HG03039 (cell line): ENCODE results near the gene CAMKK2.
"Not testable (repeated sequence)": the region's sequence is repeated elsewhere in the genome, so short reads cannot be mapped to it uniquely, and the experiment has no call there.

Experiments
- ATAC-seq: cut with Tn5 transposase; IDR thresholded peaks from one replicate; pipeline ENCODE4 v1.9.1; 2021; ENCODE audit warnings: mild to moderate bottlenecking, moderate library complexity; ENCODE audit not compliant: unreplicated experiment

The CAMKK2 gene

GRCh38 chr12:121299662-121300061 lies 3.2 kb upstream of the CAMKK2 start:
- no peak for ATAC-seq

- ATAC-seq: not testable (repeated sequence)
Measured at GRCh38 chr12:121298411-121298810, 1.9 kb upstream of the CAMKK2 start.

- ATAC-seq: peak; percentile 1
Measured at GRCh38 chr12:121297435-121297991, 1.0 kb upstream of the CAMKK2 start.

DNA sequence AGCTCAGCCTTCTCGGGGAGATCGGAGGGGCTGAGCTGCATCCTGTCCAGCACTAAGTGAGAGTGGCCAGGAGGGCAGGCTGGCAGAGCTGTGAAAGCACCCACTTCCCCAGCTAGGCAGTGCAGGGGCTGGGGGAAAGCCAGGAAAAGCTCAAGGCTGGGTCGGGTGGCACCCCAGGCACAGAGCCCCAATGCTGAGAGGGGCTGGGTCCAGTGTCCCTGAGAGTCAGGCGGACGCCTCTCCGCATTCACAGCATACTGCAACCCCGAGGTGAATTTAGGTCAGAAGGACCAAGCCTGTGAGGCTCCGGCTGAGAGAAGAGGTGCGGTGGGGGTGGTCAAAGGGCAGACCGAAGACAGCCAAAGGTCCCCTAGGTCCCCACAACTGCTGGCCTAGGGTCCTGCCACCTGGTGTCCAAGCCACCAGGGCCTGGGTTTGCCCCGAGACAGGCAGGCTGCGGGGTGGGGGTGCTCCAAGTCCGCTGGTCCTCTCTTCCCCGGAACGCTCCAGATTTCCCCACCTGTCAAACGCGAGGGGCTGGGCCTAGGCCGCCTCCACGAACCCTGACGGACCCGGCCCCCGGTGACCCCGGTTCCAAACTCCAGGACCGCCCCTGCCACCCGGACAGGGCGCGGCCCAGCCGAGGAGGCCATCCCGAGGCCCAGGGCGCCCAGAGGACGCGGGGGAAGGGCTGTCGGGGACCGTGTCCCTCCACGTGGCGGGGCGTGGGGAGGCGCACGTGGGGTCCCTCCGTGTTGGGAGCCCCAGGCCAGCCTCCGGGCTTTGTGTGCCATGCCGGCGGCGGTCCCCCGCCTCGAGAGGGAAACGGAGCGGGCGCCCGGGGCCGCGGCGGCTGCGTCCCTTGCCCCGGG lies 527 bp downstream of the CAMKK2 start:
- peak; percentile 17 for ATAC-seq

- ATAC-seq: no peak
Measured at GRCh38 chr12:121295116-121295745, 1.3 kb downstream of the CAMKK2 start.

- ATAC-seq: no peak
Measured at GRCh38 chr12:121294151-121294889, 2.2 kb downstream of the CAMKK2 start.

- no peak for ATAC-seq
Measured at GRCh38 chr12:121293603-121294002, 2.9 kb downstream of the CAMKK2 start.

DNA sequence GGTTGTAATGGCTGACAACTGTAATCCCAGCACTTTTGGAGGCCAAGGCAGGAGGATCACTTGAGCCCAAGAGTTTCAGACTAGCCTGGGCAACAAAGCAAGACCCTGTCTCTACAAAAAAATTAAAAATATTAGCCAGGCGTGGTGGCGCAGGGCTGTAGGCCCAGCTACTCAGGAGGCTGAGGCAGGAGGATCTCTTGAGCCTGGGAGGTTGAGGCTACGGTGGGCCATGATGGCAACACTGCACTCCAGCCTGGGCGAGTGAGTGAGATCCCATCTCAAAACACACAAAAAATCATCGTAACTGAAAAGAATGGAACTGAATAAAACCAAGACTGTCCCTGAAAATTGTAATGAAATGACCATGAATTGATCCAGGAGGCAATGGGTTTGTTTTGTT lies 6.1 kb downstream of the CAMKK2 start:
- no peak for ATAC-seq

DNA sequence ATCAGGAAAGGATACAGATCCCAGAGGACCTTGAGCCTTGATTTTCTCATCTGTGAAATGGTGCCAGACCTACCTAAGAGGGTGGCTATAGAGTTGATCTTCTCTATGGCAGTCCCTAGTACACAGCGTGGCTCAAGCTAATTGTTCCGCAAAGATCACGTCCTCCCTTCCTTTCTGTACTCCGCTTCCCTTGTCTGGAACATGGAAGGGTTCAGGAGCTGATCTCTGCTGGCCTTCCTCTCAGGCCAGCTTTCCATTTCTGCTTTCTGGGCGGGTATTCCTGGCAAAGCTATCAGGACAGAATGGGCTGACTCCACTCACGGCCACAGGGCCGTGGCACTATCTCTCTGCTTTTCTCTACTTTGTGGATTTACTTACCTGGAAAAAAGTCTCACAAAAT lies 6.5 kb downstream of the CAMKK2 start:
- no peak for ATAC-seq

GRCh38 chr12:121288986-121289385 lies 7.5 kb downstream of the CAMKK2 start:
- no peak for ATAC-seq

DNA sequence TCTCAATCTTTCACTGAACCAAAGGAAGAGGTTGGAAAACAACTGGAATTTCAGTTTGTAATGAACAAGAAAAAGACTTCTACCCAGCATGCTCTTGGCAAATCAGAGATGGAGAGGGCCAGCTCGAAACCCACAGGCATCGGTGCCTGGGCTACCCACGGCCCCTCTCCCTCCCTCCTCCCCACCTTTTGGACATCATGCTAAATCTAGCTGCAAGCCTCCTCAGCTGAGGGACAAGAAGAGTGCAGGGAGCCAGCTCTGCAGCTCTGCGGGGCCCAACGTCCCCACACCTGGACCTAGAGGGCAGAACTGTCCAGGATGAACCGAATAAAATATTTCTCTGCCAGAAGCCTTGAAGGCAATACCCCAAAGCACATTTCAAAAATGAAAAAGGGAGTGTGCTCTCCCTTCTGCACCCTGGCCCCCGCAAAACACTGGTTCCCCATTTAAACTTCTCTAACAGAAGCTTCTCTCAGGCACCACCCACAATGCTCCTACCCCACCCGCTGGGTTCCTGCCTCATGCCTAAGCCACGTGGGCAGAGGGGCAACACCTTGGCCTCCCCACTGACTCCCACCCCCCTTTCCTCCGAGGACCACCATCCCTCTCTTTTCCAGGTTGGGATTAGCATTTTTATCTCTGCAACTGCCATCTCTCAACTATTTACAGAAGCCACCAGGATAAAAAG lies 8.2 kb downstream of the CAMKK2 start:
- ATAC-seq: no peak

DNA sequence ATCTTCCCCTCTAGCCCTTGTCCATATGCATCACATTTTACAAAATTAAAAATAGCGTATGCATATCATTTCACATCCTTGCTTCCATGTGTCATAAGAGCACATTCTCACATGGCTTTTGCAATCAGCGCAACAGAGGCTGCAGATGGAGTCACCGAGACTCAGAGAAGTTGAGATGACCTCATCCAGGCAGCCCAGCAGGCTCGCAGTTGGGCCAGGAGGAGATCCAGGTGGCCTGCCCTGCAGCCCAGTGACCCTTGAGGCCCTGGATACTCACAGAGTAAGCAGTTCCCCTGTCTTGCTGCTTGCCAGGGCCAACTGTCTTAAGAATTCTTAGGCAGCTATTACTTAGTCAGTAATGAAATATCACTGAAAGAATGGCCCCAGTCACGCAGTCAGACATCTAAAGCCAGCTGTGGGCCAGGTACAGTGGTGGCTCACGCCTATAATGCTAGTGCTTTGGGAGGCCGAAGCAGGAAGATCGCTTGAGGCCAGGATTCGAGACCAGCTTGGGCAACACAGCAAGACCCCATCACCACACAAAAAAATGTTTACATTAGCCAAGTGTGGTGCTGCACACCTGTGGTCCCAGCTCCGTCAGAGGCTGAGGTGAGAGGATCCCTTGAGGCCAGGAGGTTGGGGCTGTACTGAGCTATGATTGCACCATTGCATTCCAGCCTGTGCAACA lies 9.1 kb downstream of the CAMKK2 start:
- ATAC-seq: no peak

DNA sequence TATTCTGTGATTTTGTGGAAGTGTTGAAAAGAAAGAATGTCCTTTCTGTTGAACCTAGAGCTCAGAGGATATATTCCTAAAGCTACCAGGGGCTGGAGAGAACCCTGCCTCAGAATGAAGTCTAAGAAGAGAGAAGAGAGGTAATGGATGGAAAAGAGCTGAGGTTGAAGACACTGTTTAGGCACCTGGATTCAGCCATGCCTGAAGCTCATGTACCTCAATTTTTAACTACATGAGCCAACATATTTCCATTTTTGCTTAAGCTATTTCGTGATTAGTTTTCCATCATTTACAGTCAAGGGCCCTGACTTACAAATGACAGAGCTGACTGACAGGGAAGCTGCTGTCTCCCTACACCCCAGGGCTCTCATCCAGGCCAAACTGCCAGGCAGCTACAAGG lies 10.7 kb downstream of the CAMKK2 start:
- ATAC-seq: no peak

DNA sequence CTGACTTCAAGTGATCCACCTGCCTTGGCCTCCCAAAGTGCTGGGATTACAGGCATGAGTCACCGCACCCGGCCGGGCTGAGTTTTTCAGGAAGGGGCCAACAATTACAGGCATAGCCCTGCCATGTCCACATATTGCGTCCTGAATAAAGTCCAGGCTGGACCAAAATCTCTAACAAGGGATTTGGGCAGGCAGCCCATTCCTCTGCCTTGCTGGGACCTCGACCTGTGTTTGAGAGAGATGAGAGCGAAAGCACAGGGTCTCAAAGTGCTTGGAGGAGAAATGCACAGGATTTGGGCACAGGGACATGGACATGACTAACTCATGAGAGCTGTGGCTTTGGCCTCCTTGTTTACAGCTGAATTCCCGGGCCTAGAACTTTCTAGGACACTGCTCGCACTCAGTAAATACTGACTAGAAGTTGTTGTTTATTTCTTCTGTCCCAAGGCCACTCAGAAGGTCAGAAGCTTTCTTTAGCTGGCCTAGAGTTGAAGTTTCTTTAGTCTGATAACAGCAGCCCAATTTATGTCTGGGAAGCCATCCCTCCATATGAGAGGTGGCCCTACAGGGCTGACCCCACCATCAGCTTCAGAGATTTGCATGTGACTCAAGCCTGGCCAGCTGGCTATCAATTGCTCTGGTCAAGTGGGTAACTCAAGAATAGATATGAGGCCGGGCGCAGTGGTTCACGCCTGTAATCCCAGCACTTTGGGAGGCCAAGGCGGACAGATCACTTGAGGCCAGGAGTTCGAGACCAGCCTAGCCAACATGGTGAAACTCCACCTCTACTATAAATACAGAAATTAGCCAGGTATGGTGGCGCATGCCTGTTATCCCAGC lies 11.7 kb downstream of the CAMKK2 start:
- ATAC-seq: no peak

DNA sequence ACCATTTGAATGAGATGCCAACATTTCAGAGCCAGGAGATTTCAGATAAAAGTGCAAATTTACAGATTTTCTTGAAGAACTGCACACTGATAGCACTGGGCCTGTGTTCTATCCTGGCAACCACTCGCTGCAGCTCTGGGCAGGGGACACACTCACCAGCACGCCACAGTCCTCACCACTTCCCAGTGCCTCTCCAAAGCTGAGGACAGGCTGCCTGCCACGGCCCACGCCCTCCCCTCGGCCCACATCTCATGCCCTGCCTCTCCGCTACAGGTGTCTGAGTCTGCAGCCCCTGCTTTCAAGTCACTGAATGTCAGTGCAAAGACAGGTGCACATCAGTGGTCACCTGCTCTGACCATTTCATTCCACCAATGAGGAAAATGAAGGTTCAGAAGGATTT lies 12.7 kb downstream of the CAMKK2 start:
- ATAC-seq: no peak

- ATAC-seq: no peak
Measured at GRCh38 chr12:121283388-121283787, 13.1 kb downstream of the CAMKK2 start.

DNA sequence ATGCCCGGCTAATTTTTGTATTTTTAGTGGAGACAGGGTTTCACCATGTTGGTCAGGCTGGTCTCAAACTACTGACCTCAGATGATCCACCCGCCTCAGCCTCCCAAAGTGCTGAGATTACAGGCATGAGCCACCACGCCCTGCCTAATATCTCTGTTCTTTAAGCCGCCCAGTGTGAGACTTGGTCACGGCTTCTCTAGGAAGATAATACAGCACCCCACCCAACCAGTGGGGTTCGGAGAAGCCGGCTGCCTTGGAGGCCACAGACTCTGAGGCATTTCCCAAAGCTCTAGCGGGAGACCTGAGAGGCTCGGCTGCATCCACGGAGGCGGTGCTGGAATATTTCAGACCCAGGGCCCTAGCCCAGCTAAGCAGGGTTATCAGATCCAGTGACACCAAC lies 13.6 kb downstream of the CAMKK2 start:
- not testable (repeated sequence) for ATAC-seq

GRCh38 chr12:121282072-121282742 lies 14.3 kb downstream of the CAMKK2 start:
- ATAC-seq: no peak

DNA sequence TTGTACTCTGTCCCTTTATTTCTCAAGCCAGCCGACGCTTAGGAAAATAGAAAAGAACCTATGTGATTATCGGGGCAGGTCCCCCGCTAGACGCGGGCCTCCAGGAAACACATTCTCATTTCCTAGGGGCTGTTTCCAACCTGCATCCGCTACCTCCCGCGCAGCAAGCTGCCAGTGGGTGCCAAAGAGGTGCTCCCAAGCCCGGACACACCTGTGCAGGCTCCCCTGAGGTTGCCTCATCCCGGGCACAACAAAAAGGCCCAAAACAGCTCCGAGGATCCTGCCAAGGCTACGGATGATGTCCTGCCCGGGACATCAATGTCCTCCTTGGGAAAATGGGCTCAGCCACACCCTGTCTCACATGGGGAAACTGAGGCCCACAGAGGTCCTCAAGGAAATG lies 15.4 kb downstream of the CAMKK2 start:
- ATAC-seq: not testable (repeated sequence)
